CD4-positive, alpha-beta T cell (primary cell): ENCODE results near the gene FHOD1. TPM values are rescaled to one million over a fixed set of nuclear protein-coding genes. Genes with fewer than 3 reads are reported as not detected.
A peak's percentile ranks its signal among the peaks of the same experiment; 100 is the strongest.

Experiments
- ATAC-seq: fragments of 200-7000 bp; cut with Tn5 transposase; one replicate; pipeline ENCODE4 v1.10.0; 2022; ENCODE audit warnings: mild to moderate bottlenecking; ENCODE audit not compliant: poor library complexity
- CTCF ChIA-PET: fragments of 350-600 bp; sonication (Branson Sonifier 250); formaldehyde crosslinking; loops from one replicate; lab custom pipeline; 2021; ENCODE audit warnings: antibody characterized with exemption, inconsistent platforms; lab: Charles Lee
- POLR2A ChIA-PET: fragments of 350-600 bp; sonication (Branson Sonifier 250); formaldehyde crosslinking; loops from one replicate; lab custom pipeline; 2021; ENCODE audit warnings: antibody characterized with exemption, inconsistent platforms; lab: Charles Lee
- DNase-seq, 14 experiments: peaks; one replicate each; pipeline ENCODE4 v3.0.0-alpha.2; 2013 to 2020; ENCODE audit warnings: mixed read lengths in 2 of 14
- H3K27ac ChIP-seq, 2 donors: one replicate each; pipeline versions ENCODE4 v1.5.1 to v1.7.0; 2013; ENCODE audit warnings: low read length in 2 of 2, low read depth in 1 of 2, mild to moderate bottlenecking in 1 of 2
- H3K27me3 ChIP-seq, 2 experiments: 1 replicate in 1 of 2; 2 replicates in 1 of 2; pipeline versions ENCODE4 v1.6.1 to v1.7.0; 2013; ENCODE audit warnings: low read length in 2 of 2, control low read depth in 1 of 2, mild to moderate bottlenecking in 1 of 2, moderate library complexity in 1 of 2; ENCODE audit not compliant: insufficient read depth in 2 of 2, control insufficient read depth in 1 of 2
- H3K36me3 ChIP-seq: one replicate; pipeline ENCODE4 v1.6.1; 2013; ENCODE audit warnings: low read length, control low read depth; ENCODE audit not compliant: insufficient read depth
- H3K4me1 ChIP-seq: one replicate; pipeline ENCODE4 v1.6.1; 2013; ENCODE audit warnings: low read length, control low read depth; ENCODE audit not compliant: insufficient read depth
- H3K4me3 ChIP-seq: one replicate; pipeline ENCODE4 v1.5.1; 2013; ENCODE audit warnings: mild to moderate bottlenecking, low read length, moderate library complexity
- H3K9me3 ChIP-seq, 2 experiments: 1 replicate in 1 of 2; 2 replicates in 1 of 2; pipeline versions ENCODE4 v1.6.1 to v1.7.0; 2013; ENCODE audit warnings: low read length in 2 of 2, mild to moderate bottlenecking in 2 of 2, control low read depth in 1 of 2, moderate library complexity in 1 of 2; ENCODE audit not compliant: control insufficient read depth in 1 of 2, insufficient read depth in 1 of 2
- H3K27ac Mint-ChIP-seq: one replicate; pipeline ENCODE4 v1.8.0; 2020; ENCODE audit warnings: mixed read lengths
- H3K27me3 Mint-ChIP-seq: one replicate; pipeline ENCODE4 v1.8.0; 2021; ENCODE audit warnings: mixed read lengths
- H3K36me3 Mint-ChIP-seq: one replicate; pipeline ENCODE4 v1.8.0; 2021; ENCODE audit warnings: low read depth, mixed read lengths
- H3K4me1 Mint-ChIP-seq: one replicate; pipeline ENCODE4 v1.8.0; 2021; ENCODE audit warnings: low read depth, mixed read lengths
- H3K4me3 Mint-ChIP-seq: one replicate; pipeline ENCODE4 v1.8.0; 2020; ENCODE audit warnings: mild to moderate bottlenecking, mixed read lengths
- H3K9me3 Mint-ChIP-seq: one replicate; pipeline ENCODE4 v1.8.0; 2020; ENCODE audit warnings: mixed read lengths
- CTCF ChIP-seq: fragments of 200-600 bp; IDR thresholded peaks from one replicate; pipeline ENCODE4 v1.8.0; 2022; ENCODE audit warnings: antibody characterized with exemption, mild to moderate bottlenecking
- intact Hi-C, 2 experiments: fragments of 100-400 bp; cut with DNase I in 1 of 2; cut with micrococcal nuclease in 1 of 2; formaldehyde crosslinking; loops; one replicate each; pipeline versions ENCODE4 v1.15.1 to v1.9.0; 2023 to 2025; cut with DNase I, micrococcal nuclease
- total RNA-seq, 174 experiments: library from RNA in 2 of 174; stranded (reverse) in 2 of 174; gene quantifications; one replicate each; pipeline ENCODE4 v1.2.3 and lab custom pipeline; 2021 to 2026

Gene FHOD1
- total RNA-seq, 2 experiments from 2014 or later, result 21.1 to 26.0 TPM

DNA sequence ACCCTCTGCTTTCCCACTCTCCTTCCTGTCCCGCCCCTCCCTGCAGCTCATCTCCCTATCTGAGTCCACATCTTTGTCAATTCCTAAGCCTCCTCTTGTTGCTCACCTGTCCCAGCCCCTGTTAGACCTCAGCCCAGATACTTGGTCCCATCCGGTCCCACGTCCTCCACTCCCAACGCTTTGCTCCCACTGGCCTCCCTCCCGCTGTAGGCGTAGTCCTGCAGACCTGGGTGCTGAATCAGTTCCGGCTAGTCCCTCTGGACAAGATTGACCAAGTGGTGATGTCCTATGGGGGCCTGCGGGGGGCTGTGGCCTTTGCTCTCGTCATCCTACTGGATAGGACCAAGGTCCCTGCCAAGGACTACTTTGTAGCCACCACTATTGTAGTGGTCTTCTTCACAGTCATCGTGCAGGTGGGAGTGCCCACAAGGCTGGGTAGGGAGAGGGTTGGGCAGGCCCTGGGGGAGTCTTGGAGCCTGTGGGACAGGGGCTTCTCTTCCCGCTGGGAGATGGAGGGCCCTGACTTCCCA is 9.5 kb upstream of the FHOD1 start:
- Histone ChIP-seq H3K27me3 (peaks cover 0 to 7% of the 10 kb centered on the region in 2 experiments), H3K9me3 (no peaks in the 10 kb centered on the region), H3K27ac (no peak overlapping the region), H3K36me3 (no peaks in the 10 kb centered on the region), H3K4me3 (no peak overlapping the region), H3K4me1 (no peaks in the 10 kb centered on the region)
- intact Hi-C loops, result no loop called here
- H3K27ac Mint-ChIP-seq, result no peak overlapping the region
- no peaks in the 10 kb centered on the region for H3K36me3 Mint-ChIP-seq
- no peaks in the 10 kb centered on the region for H3K9me3 Mint-ChIP-seq
- H3K27me3 Mint-ChIP-seq, result peaks cover 14% of the 10 kb centered on the region
- CTCF ChIA-PET, result no interaction called here
- DNase-seq (peak in 1 of 14 experiments; percentile 9), ATAC-seq (no peak)
- POLR2A ChIA-PET, result no interaction called here
- TF ChIP-seq CTCF, result no peak
- H3K4me1 Mint-ChIP-seq, result no peaks in the 10 kb centered on the region
- H3K4me3 Mint-ChIP-seq, result no peak overlapping the region

GRCh38 chr16:67255553-67256221 is 8.4 kb upstream of the FHOD1 start:
- Histone ChIP-seq H3K4me3 (no peak overlapping the region), H3K36me3 (no peaks in the 10 kb centered on the region), H3K27ac (no peak overlapping the region), H3K27me3 (peaks cover 0 to 7% of the 10 kb centered on the region in 2 experiments), H3K9me3 (no peaks in the 10 kb centered on the region), H3K4me1 (no peaks in the 10 kb centered on the region)
- Mint-ChIP-seq H3K4me1 (no peaks in the 10 kb centered on the region), H3K36me3 (no peaks in the 10 kb centered on the region), H3K4me3 (no peak overlapping the region), H3K9me3 (no peaks in the 10 kb centered on the region), H3K27me3 (peaks cover 21% of the 10 kb centered on the region), H3K27ac (no peak overlapping the region)
- intact Hi-C loops, result no loop called here
- ChIA-PET CTCF (no interaction called here), POLR2A (no interaction called here)
- ATAC-seq (no peak), DNase-seq (peak in 1 of 14 experiments; percentile 15)
- TF ChIP-seq CTCF, result no peak

GRCh38 chr16:67254801-67255552 is 7.7 kb upstream of the FHOD1 start:
- POLR2A ChIA-PET, result no interaction called here
- Histone ChIP-seq H3K27ac (no peak overlapping the region), H3K4me1 (peaks cover 1% of the 10 kb centered on the region), H3K36me3 (no peaks in the 10 kb centered on the region), H3K4me3 (no peak overlapping the region), H3K27me3 (peaks cover 5 to 7% of the 10 kb centered on the region in 2 experiments), H3K9me3 (no peaks in the 10 kb centered on the region)
- CTCF ChIA-PET, result no interaction called here
- no peak overlapping the region for H3K4me3 Mint-ChIP-seq
- H3K36me3 Mint-ChIP-seq, result no peaks in the 10 kb centered on the region
- peaks cover 4% of the 10 kb centered on the region for H3K4me1 Mint-ChIP-seq
- ATAC-seq (no peak), DNase-seq (peak in 1 of 14 experiments; percentile 6)
- H3K27ac Mint-ChIP-seq, result no peak overlapping the region
- no peaks in the 10 kb centered on the region for H3K9me3 Mint-ChIP-seq
- H3K27me3 Mint-ChIP-seq, result peaks cover 24% of the 10 kb centered on the region
- TF ChIP-seq CTCF, result no peak
- intact Hi-C loops, result no loop called here
